IMR-90 (cell line): Measurements from ENCODE around the gene ZNF512B. TPM values are rescaled to one million over a fixed set of nuclear protein-coding genes. Genes with fewer than 3 reads are reported as not detected.

Experiments
- ATAC-seq: fragments of 200-7000 bp; cut with Tn5 transposase; 2 replicates; pipeline ENCODE4 v1.9.1; 2020; ENCODE audit warnings: low read depth, mild to moderate bottlenecking, moderate library complexity
- BruUV-seq: library from RNA; stranded (reverse); fragments of 400-500 nt; replicated peaks from 2 replicates; lab custom pipeline; 2021; lab: Mats Ljungman, UMichigan
- CTCF ChIA-PET: fragments of 300-600 bp; formaldehyde crosslinking; extraction: SDS; loops from one replicate; lab custom pipeline; 2021; ENCODE audit warnings: antibody characterized with exemption; lab: Yijun Ruan, JAX
- POLR2A ChIA-PET: fragments of 300-600 bp; sonication (Branson Sonifier 250); formaldehyde crosslinking; loops from one replicate; lab custom pipeline; 2022; ENCODE audit warnings: antibody characterized with exemption; ENCODE audit not compliant: unreplicated experiment; lab: Charles Lee
- DNase-seq: peaks from one replicate; pipeline ENCODE4 v3.0.0; 2013
- H2AFZ ChIP-seq: replicated peaks from 2 replicates; pipeline ENCODE3; 2013; ENCODE audit warnings: low read length, mild to moderate bottlenecking; ENCODE audit not compliant: poor library complexity
- H2AK5ac ChIP-seq: 2 replicates; pipeline ENCODE4 v1.6.1; 2013; ENCODE audit warnings: low read depth, low read length, inconsistent platforms
- H2AK9ac ChIP-seq: replicated peaks from 2 replicates; pipeline ENCODE3; 2013; ENCODE audit warnings: mild to moderate bottlenecking, low read depth, low read length, moderate library complexity; ENCODE audit not compliant: poor library complexity
- H2BK120ac ChIP-seq: 2 replicates; pipeline ENCODE4 v1.6.1; 2013; ENCODE audit warnings: low read depth, low read length, inconsistent platforms
- H2BK15ac ChIP-seq: 3 replicates; pipeline ENCODE4 v1.6.1; 2013; ENCODE audit warnings: low read depth, low read length, inconsistent platforms
- H2BK20ac ChIP-seq: 2 replicates; pipeline ENCODE4 v1.6.1; 2013; ENCODE audit warnings: low read depth, mild to moderate bottlenecking, inconsistent platforms, low read length, moderate library complexity
- H2BK5ac ChIP-seq: 2 replicates; pipeline ENCODE4 v1.6.1; 2013; ENCODE audit warnings: mild to moderate bottlenecking, low read depth, low read length, inconsistent platforms; ENCODE audit not compliant: poor library complexity, severe bottlenecking
- H3K14ac ChIP-seq: replicated peaks from 2 replicates; pipeline ENCODE4 v1.6.1; 2013; ENCODE audit warnings: low read depth, low read length, inconsistent platforms
- H3K18ac ChIP-seq: 2 replicates; pipeline ENCODE4 v1.6.1; 2013; ENCODE audit warnings: low read depth, low read length, control low read depth
- H3K23ac ChIP-seq: 2 replicates; pipeline ENCODE4 v1.6.1; 2013; ENCODE audit warnings: low read depth, low read length, inconsistent platforms
- H3K27ac ChIP-seq: 2 replicates; pipeline ENCODE4 v1.5.1; 2013; ENCODE audit warnings: mild to moderate bottlenecking, control low read depth, low read length; ENCODE audit not compliant: insufficient read depth
- H3K27me3 ChIP-seq: 2 replicates; pipeline ENCODE4 v1.6.1; 2013; ENCODE audit warnings: low read length; ENCODE audit not compliant: control insufficient read depth, insufficient read depth
- H3K36me3 ChIP-seq: 2 replicates; pipeline ENCODE4 v1.6.1; 2013; ENCODE audit warnings: low read length, mixed read lengths; ENCODE audit not compliant: control insufficient read depth, insufficient read depth
- H3K4ac ChIP-seq: 2 replicates; pipeline ENCODE4 v1.6.1; 2013; ENCODE audit warnings: low read depth, low read length, inconsistent platforms
- H3K4me1 ChIP-seq: 2 replicates; pipeline ENCODE4 v1.6.1; 2013; ENCODE audit warnings: low read length, mixed read lengths; ENCODE audit not compliant: control insufficient read depth, insufficient read depth
- H3K4me2 ChIP-seq: 2 replicates; pipeline ENCODE4 v1.6.1; 2013; ENCODE audit warnings: low read depth, mild to moderate bottlenecking, control low read depth, low read length, moderate library complexity
- H3K4me3 ChIP-seq: 2 replicates; pipeline ENCODE4 v1.5.1; 2013; ENCODE audit warnings: low read depth, mild to moderate bottlenecking, control low read depth, low read length, moderate library complexity; ENCODE audit not compliant: insufficient read depth
- H3K56ac ChIP-seq: 2 replicates; pipeline ENCODE4 v1.6.1; 2013; ENCODE audit warnings: low read length, inconsistent platforms; ENCODE audit not compliant: insufficient read depth; ENCODE audit errors: extremely low read depth
- H3K79me1 ChIP-seq, 2 experiments: 2 replicates each; pipeline ENCODE4 v1.6.1; 2013; ENCODE audit warnings: low read length in 2 of 2, inconsistent platforms in 1 of 2, low read depth in 1 of 2
- H3K9ac ChIP-seq: 2 replicates; pipeline ENCODE4 v1.6.1; 2013; ENCODE audit warnings: low read depth, low read length, control low read depth
- H3K9me1 ChIP-seq: 2 replicates; pipeline ENCODE4 v1.6.1; 2013; ENCODE audit warnings: low read length, inconsistent platforms; ENCODE audit not compliant: insufficient read depth
- H3K9me3 ChIP-seq: 2 replicates; pipeline ENCODE4 v1.6.1; 2013; ENCODE audit warnings: low read length; ENCODE audit not compliant: control insufficient read depth, insufficient read depth
- H4K20me1 ChIP-seq: 2 replicates; pipeline ENCODE4 v1.6.1; 2013; ENCODE audit warnings: low read length, inconsistent platforms; ENCODE audit not compliant: insufficient read depth
- H4K5ac ChIP-seq: 2 replicates; pipeline ENCODE4 v1.6.1; 2013; ENCODE audit warnings: mild to moderate bottlenecking, low read depth, low read length, control low read depth
- H4K8ac ChIP-seq, 2 experiments: 2 replicates each; pipeline ENCODE4 v1.6.1; 2013; ENCODE audit warnings: low read depth in 2 of 2, low read length in 2 of 2, control low read depth in 1 of 2, inconsistent platforms in 1 of 2
- H4K91ac ChIP-seq: 2 replicates; pipeline ENCODE4 v1.6.1; 2013; ENCODE audit warnings: low read depth, low read length, inconsistent platforms; ENCODE audit not compliant: insufficient read depth
- BHLHE40 ChIP-seq: fragments of 150-350 bp; IDR thresholded peaks from 2 replicates; pipeline ENCODE4 v1.6.1; 2016; ENCODE audit warnings: mild to moderate bottlenecking, low read depth, low read length
- CEBPB ChIP-seq: IDR thresholded peaks from 2 replicates; pipeline ENCODE4 v1.6.1; 2012; ENCODE audit warnings: low read depth, low read length, improper control_type of control experiment
- FOS ChIP-seq: fragments of 150-350 bp; IDR thresholded peaks from 2 replicates; pipeline ENCODE4 v1.6.1; 2016; ENCODE audit warnings: low read depth, low read length
- MAFK ChIP-seq: IDR thresholded peaks from 2 replicates; pipeline ENCODE4 v1.6.1; 2012; ENCODE audit warnings: low read depth, low read length, improper control_type of control experiment
- MAZ ChIP-seq: IDR thresholded peaks from 2 replicates; pipeline ENCODE4 v1.6.1; 2012; ENCODE audit warnings: low read depth, mild to moderate bottlenecking, low read length, improper control_type of control experiment, moderate library complexity, borderline replicate concordance
- MXI1 ChIP-seq: IDR thresholded peaks from 2 replicates; pipeline ENCODE4 v1.6.1; 2012; ENCODE audit warnings: low read depth, mild to moderate bottlenecking, low read length, moderate library complexity, borderline replicate concordance
- NFE2L2 ChIP-seq: fragments of 150-350 bp; IDR thresholded peaks from 2 replicates; pipeline ENCODE4 v1.6.1; 2016; ENCODE audit warnings: low read depth, mild to moderate bottlenecking, low read length
- POLR2A ChIP-seq: IDR thresholded peaks from 2 replicates; pipeline ENCODE4 v1.6.1; 2012; ENCODE audit warnings: mild to moderate bottlenecking, low read depth, low read length
- RAD21 ChIP-seq: IDR thresholded peaks from 2 replicates; pipeline ENCODE4 v1.6.1; 2012; ENCODE audit warnings: low read length, improper control_type of control experiment
- RCOR1 ChIP-seq: IDR thresholded peaks from 2 replicates; pipeline ENCODE4 v1.6.1; 2012; ENCODE audit warnings: mild to moderate bottlenecking, low read length, improper control_type of control experiment; ENCODE audit not compliant: insufficient replicate concordance
- RFX5 ChIP-seq: IDR thresholded peaks from 2 replicates; pipeline ENCODE4 v1.8.0; 2012; ENCODE audit warnings: low read depth, mild to moderate bottlenecking, low read length, moderate library complexity
- SMC3 ChIP-seq: fragments of 150-350 bp; IDR thresholded peaks from 2 replicates; pipeline ENCODE4 v1.6.1; 2016; ENCODE audit warnings: low read depth, mild to moderate bottlenecking, antibody characterized with exemption, low read length, moderate library complexity
- WGBS, 2 experiments: methylation state at CpG; one replicate each; pipeline versions ENCODE4 v1.1.5 to v1.1.7; 2013; ENCODE audit warnings: missing lambda C conversion rate in 2 of 2; ENCODE audit not compliant: insufficient read length in 1 of 2; ENCODE audit errors: extremely low coverage in 2 of 2; 5-methylcytosine and 5-hydroxymethylcytosine counted together
- dilution Hi-C: fragments of 300-500 bp; cut with HindIII; formaldehyde crosslinking; loops from one replicate; pipeline ENCODE4 v1.14.3; 2018; ENCODE audit warnings: low sequenced_read_pairs; ENCODE audit not compliant: unreplicated experiment
- in situ Hi-C: fragments of 300-500 bp; cut with MboI; formaldehyde crosslinking; loops from 3 replicates; pipeline ENCODE4 v1.14.3; 2019; ENCODE audit warnings: low sequenced_read_pairs, inconsistent platforms, mixed read lengths
- intact Hi-C: fragments of 100-400 bp; cut with micrococcal nuclease; formaldehyde crosslinking; loops from 2 replicates; pipeline ENCODE4 v1.10.0; 2022
- polyA plus RNA-seq, 3 experiments: library from polyadenylated mRNA; depleted of rRNA; stranded (reverse); fragments of >200 nt; gene quantifications; 2 replicates each; pipeline ENCODE4 v1.2.3, GENCODE V29; 2012; ENCODE audit warnings: low replicate concordance in 1 of 3
- total RNA-seq: library from RNA; depleted of rRNA; stranded (reverse); fragments of >200 nt; gene quantifications from 2 replicates; pipeline ENCODE4 v1.2.3, GENCODE V29; 2012
- TF ChIP-seq, protein P1 (sequence below): fragments of 150-350 bp; IDR thresholded peaks from 2 replicates; pipeline ENCODE4 v1.6.1; 2016; ENCODE audit warnings: low read depth, mild to moderate bottlenecking, low read length, moderate library complexity, borderline replicate concordance
- TF ChIP-seq, protein P2 (sequence below): conservative IDR thresholded peaks from 2 replicates; pipeline ENCODE4 v1.5.1; 2012; ENCODE audit warnings: mild to moderate bottlenecking, low read depth, low read length, improper control_type of control experiment
- TF ChIP-seq, protein P3 (sequence below): fragments of 150-350 bp; IDR thresholded peaks from 2 replicates; pipeline ENCODE4 v1.6.1; 2017; ENCODE audit warnings: mild to moderate bottlenecking, antibody characterized with exemption, low read length, low read depth

The ZNF512B gene
- total and polyA plus RNA-seq, 2 of the 4 experiments (the other 2 are of a cell fraction) = 6.5 to 15.6 TPM

DNA sequence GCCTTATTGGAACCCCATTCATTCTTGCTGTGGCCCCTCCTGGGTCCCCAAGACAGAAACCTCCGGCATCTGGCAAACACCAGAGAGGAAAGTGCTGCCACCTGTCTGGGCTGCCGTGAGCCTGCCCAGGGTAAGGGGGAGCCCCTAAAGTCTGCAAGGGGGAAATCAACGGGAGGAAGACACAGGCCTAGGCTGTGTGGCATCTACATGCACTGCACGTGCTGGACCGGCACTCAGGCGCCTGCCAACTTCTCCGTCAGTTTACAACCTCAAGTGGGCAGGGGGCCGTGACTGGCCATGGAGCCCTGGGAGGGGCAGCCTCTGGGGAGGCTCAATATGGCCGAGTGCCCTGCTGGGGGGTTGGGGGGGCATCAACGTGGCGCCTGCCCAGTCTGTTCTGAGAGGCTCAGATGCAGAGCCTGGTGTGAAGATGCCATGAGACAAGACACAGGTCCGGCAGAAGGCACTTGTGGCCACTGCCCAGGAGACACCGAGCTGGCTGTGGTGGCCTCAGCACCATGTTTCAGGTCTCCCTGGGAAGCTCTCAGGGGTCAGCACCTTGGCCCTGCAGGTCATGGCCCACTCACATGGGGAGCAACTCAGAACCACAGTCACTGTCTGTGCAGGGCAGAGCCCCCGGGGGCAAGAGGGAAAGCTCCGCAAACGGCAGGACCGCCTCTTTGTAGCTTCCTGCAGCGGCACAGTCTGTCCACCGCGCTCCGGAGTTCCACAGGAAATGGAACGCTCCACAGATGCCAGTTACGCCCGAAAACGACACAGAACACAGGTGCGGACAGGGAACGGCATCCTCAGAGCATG lies 21.9 kb downstream of the ZNF512B start:
- H3K14ac ChIP-seq = no peak overlapping the region
- H2BK15ac ChIP-seq = no peak overlapping the region
- intact Hi-C loops = no loop called here
- no peak overlapping the region for H3K18ac ChIP-seq
- in situ Hi-C loops = no loop called here
- H4K91ac ChIP-seq = no peak overlapping the region
- no peak overlapping the region for H2BK20ac ChIP-seq
- no peak overlapping the region for H2AK9ac ChIP-seq
- H3K4ac ChIP-seq = no peak overlapping the region
- H2BK5ac ChIP-seq = no peak overlapping the region
- DNase-seq (no peak), ATAC-seq (no peak)
- H3K27ac ChIP-seq = no peak overlapping the region
- no peak overlapping the region for H3K56ac ChIP-seq
- peaks cover 99% of the 10 kb centered on the region for H4K20me1 ChIP-seq
- dilution Hi-C loops = no loop called here
- POLR2A ChIA-PET = no interaction called here
- no peak overlapping the region for H3K9ac ChIP-seq
- H3K36me3 ChIP-seq = peaks cover 35% of the 10 kb centered on the region
- no peak overlapping the region for H2BK120ac ChIP-seq
- H3K23ac ChIP-seq = no peak overlapping the region
- 77% methylated on average over 20 of the region's 27 CpGs; no CpG with 5 or more reads in 1 of the 2 experiments for WGBS, 2 experiments
- no peak overlapping the region for H3K4me3 ChIP-seq
- no peak overlapping the region for H4K5ac ChIP-seq
- no peak overlapping the region for H2AK5ac ChIP-seq
- H2AFZ ChIP-seq = no peak overlapping the region
- peaks cover 29% of the 10 kb centered on the region for H3K4me1 ChIP-seq
- peaks cover 18 to 91% of the 10 kb centered on the region in 2 experiments; a peak in 3 of 4 replicates for H3K79me1 ChIP-seq
- H3K4me2 ChIP-seq = no peak overlapping the region
- no peaks in the 10 kb centered on the region for H3K9me3 ChIP-seq
- H3K9me1 ChIP-seq = peaks cover 22% of the 10 kb centered on the region
- H3K27me3 ChIP-seq = no peaks in the 10 kb centered on the region
- CTCF ChIA-PET = no interaction called here
- no TSS peak for BruUV-seq
- no peak overlapping the region for H4K8ac ChIP-seq
- no peak for TF ChIP-seq FOS
- TF ChIP-seq RFX5 = no peak
- no peak for TF ChIP-seq SMC3
- TF ChIP-seq, protein P1, sequence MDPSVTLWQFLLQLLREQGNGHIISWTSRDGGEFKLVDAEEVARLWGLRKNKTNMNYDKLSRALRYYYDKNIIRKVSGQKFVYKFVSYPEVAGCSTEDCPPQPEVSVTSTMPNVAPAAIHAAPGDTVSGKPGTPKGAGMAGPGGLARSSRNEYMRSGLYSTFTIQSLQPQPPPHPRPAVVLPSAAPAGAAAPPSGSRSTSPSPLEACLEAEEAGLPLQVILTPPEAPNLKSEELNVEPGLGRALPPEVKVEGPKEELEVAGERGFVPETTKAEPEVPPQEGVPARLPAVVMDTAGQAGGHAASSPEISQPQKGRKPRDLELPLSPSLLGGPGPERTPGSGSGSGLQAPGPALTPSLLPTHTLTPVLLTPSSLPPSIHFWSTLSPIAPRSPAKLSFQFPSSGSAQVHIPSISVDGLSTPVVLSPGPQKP = no peak
- TF ChIP-seq MAFK = no peak
- no peak for TF ChIP-seq CEBPB
- no peak for TF ChIP-seq POLR2A
- no peak for TF ChIP-seq BHLHE40
- no peak for TF ChIP-seq MAZ
- TF ChIP-seq NFE2L2 = no peak
- TF ChIP-seq, protein P2, sequence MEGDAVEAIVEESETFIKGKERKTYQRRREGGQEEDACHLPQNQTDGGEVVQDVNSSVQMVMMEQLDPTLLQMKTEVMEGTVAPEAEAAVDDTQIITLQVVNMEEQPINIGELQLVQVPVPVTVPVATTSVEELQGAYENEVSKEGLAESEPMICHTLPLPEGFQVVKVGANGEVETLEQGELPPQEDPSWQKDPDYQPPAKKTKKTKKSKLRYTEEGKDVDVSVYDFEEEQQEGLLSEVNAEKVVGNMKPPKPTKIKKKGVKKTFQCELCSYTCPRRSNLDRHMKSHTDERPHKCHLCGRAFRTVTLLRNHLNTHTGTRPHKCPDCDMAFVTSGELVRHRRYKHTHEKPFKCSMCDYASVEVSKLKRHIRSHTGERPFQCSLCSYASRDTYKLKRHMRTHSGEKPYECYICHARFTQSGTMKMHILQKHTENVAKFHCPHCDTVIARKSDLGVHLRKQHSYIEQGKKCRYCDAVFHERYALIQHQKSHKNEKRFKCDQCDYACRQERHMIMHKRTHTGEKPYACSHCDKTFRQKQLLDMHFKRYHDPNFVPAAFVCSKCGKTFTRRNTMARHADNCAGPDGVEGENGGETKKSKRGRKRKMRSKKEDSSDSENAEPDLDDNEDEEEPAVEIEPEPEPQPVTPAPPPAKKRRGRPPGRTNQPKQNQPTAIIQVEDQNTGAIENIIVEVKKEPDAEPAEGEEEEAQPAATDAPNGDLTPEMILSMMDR = no peak
- no peak for TF ChIP-seq RAD21
- no peak for TF ChIP-seq RCOR1
- no peak for TF ChIP-seq MXI1
- TF ChIP-seq, protein P3, sequence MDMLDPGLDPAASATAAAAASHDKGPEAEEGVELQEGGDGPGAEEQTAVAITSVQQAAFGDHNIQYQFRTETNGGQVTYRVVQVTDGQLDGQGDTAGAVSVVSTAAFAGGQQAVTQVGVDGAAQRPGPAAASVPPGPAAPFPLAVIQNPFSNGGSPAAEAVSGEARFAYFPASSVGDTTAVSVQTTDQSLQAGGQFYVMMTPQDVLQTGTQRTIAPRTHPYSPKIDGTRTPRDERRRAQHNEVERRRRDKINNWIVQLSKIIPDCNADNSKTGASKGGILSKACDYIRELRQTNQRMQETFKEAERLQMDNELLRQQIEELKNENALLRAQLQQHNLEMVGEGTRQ = no peak
